T-helper 17 cell (primary cell): Measurements from ENCODE around the gene CDC45. TPM values are rescaled to one million over a fixed set of nuclear protein-coding genes. Genes with fewer than 3 reads are reported as not detected.

ENCODE experiments used
- ATAC-seq: fragments of 150-1000 bp; cut with Tn5 transposase; 2 replicates; pipeline ENCODE4 v1.10.0; 2021; ENCODE audit warnings: mild to moderate bottlenecking, moderate library complexity
- DNase-seq, 3 donors: peaks; one replicate each; pipeline versions ENCODE4 v3.0.0 to v3.0.0-alpha.2; 2020 to 2021
- H3K9me3 ChIP-seq: one replicate; pipeline ENCODE4 v1.7.0; 2013; ENCODE audit warnings: low read length, mild to moderate bottlenecking; ENCODE audit not compliant: control insufficient read depth, poor library complexity, severe bottlenecking
- H3K27ac Mint-ChIP-seq: one replicate; pipeline ENCODE4 v1.8.0; 2022; ENCODE audit warnings: mild to moderate bottlenecking, moderate library complexity, mixed read lengths
- H3K27me3 Mint-ChIP-seq: one replicate; pipeline ENCODE4 v1.8.0; 2022; ENCODE audit warnings: mixed read lengths
- H3K36me3 Mint-ChIP-seq: one replicate; pipeline ENCODE4 v1.8.0; 2022; ENCODE audit warnings: low read depth, mixed read lengths
- H3K4me1 Mint-ChIP-seq: one replicate; pipeline ENCODE4 v1.8.0; 2022; ENCODE audit warnings: mild to moderate bottlenecking, mixed read lengths
- H3K4me3 Mint-ChIP-seq: one replicate; pipeline ENCODE4 v1.8.0; 2022; ENCODE audit warnings: mild to moderate bottlenecking, moderate library complexity, mixed read lengths
- total RNA-seq, 4 donors: library from RNA in 2 of 4; stranded (reverse) in 2 of 4; gene quantifications; one replicate each; pipeline ENCODE4 v1.2.3 and lab custom pipeline; 2022 to 2026

The CDC45 gene
- total RNA-seq, 2 donors from 2014 or later = 0.32 to 0.37 TPM

DNA sequence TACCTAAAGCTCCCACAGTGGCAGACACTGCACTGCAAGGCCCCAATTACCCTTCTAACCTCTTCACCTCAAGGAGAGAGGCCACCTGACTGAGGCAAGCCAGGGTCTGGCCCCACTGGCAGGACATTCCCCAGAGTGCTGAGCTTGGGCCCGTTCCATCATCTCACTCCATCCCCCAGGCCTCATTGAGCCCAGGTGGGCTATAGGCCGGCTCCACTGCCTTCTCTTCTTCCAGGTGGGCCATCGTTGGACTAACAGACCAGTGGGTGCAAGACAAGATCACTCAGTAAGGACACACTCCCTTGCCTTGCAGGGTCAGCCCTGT, 19.1 kb downstream of the CDC45 start:
- H3K36me3 Mint-ChIP-seq = no peaks in the 10 kb centered on the region
- H3K27me3 Mint-ChIP-seq = no peaks in the 10 kb centered on the region
- ATAC-seq (no peak), DNase-seq (no peak)
- H3K9me3 ChIP-seq = no peaks in the 10 kb centered on the region
- H3K4me3 Mint-ChIP-seq = no peak overlapping the region
- H3K4me1 Mint-ChIP-seq = peaks cover 5% of the 10 kb centered on the region
- no peak overlapping the region for H3K27ac Mint-ChIP-seq

GRCh38 chr22:19499236-19499879, 19.6 kb downstream of the CDC45 start:
- no peak overlapping the region for H3K4me3 Mint-ChIP-seq
- no peak for ATAC-seq
- DNase-seq = no peak
- peaks cover 5% of the 10 kb centered on the region for H3K4me1 Mint-ChIP-seq
- H3K9me3 ChIP-seq = no peaks in the 10 kb centered on the region
- no peak overlapping the region for H3K27ac Mint-ChIP-seq
- H3K36me3 Mint-ChIP-seq = no peaks in the 10 kb centered on the region
- no peaks in the 10 kb centered on the region for H3K27me3 Mint-ChIP-seq

DNA sequence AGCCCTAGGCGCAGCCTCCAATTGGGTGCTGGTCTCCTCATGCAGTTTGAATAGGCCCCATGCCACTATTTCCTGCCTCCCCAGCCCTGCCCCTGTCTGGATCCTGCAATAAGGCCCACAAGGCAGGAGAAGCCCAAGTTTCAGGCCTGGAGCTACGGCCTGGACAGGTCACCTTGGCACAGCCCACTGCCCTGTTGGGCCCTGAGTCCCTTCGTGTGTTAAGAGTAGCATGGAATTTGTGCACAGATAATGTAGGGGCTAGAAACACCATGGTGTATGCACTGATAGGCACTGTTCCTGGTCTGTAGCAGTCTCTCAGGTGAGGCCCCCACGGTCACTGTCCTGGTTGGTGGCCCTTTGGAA, 20.1 kb downstream of the CDC45 start:
- no peaks in the 10 kb centered on the region for H3K27me3 Mint-ChIP-seq
- H3K36me3 Mint-ChIP-seq = no peaks in the 10 kb centered on the region
- no peaks in the 10 kb centered on the region for H3K9me3 ChIP-seq
- DNase-seq (no peak), ATAC-seq (no peak)
- H3K27ac Mint-ChIP-seq = no peak overlapping the region
- H3K4me3 Mint-ChIP-seq = no peak overlapping the region
- peaks cover 5% of the 10 kb centered on the region for H3K4me1 Mint-ChIP-seq

GRCh38 chr22:19501897-19502447, 22.3 kb downstream of the CDC45 start:
- Mint-ChIP-seq H3K27me3 (no peaks in the 10 kb centered on the region), H3K4me1 (peaks cover 16% of the 10 kb centered on the region), H3K36me3 (no peaks in the 10 kb centered on the region), H3K27ac (no peak overlapping the region), H3K4me3 (no peak overlapping the region)
- DNase-seq (no peak), ATAC-seq (no peak)
- no peaks in the 10 kb centered on the region for H3K9me3 ChIP-seq

- Mint-ChIP-seq H3K4me3 (no peak overlapping the region), H3K36me3 (no peaks in the 10 kb centered on the region), H3K27me3 (no peaks in the 10 kb centered on the region), H3K4me1 (peaks cover 18% of the 10 kb centered on the region), H3K27ac (no peak overlapping the region)
- DNase-seq (no peak), ATAC-seq (no peak)
- no peaks in the 10 kb centered on the region for H3K9me3 ChIP-seq
These were observed 23.6 kb downstream of the CDC45 start for GRCh38 chr22:19503367-19503766.

GRCh38 chr22:19503869-19504268, 24.1 kb downstream of the CDC45 start:
- no peak for ATAC-seq
- no peaks in the 10 kb centered on the region for H3K9me3 ChIP-seq
- Mint-ChIP-seq H3K27me3 (no peaks in the 10 kb centered on the region), H3K4me3 (no peak overlapping the region), H3K4me1 (peaks cover 18% of the 10 kb centered on the region), H3K27ac (no peak overlapping the region), H3K36me3 (no peaks in the 10 kb centered on the region)
- no peak for DNase-seq

GRCh38 chr22:19504900-19505734, 25.4 kb downstream of the CDC45 start:
- no peak for DNase-seq
- Mint-ChIP-seq H3K36me3 (no peaks in the 10 kb centered on the region), H3K27ac (peak overlapping the region; percentile 82), H3K4me1 (peaks cover 16% of the 10 kb centered on the region), H3K27me3 (no peaks in the 10 kb centered on the region), H3K4me3 (peak overlapping the region; percentile 21)
- no peaks in the 10 kb centered on the region for H3K9me3 ChIP-seq
- ATAC-seq = no peak

- peak overlapping the region; percentile 82 for H3K27ac Mint-ChIP-seq
- no peak for DNase-seq
- H3K4me1 Mint-ChIP-seq = peaks cover 16% of the 10 kb centered on the region
- H3K9me3 ChIP-seq = no peaks in the 10 kb centered on the region
- peak overlapping the region; percentile 21 for H3K4me3 Mint-ChIP-seq
- H3K27me3 Mint-ChIP-seq = no peaks in the 10 kb centered on the region
- no peaks in the 10 kb centered on the region for H3K36me3 Mint-ChIP-seq
- no peak for ATAC-seq
These were observed 26.0 kb downstream of the CDC45 start for GRCh38 chr22:19505735-19506126.

GRCh38 chr22:19506212-19506611, 26.5 kb downstream of the CDC45 start:
- Mint-ChIP-seq H3K36me3 (no peaks in the 10 kb centered on the region), H3K4me1 (peaks cover 16% of the 10 kb centered on the region), H3K27ac (peak overlapping the region; percentile 82), H3K4me3 (no peak overlapping the region), H3K27me3 (no peaks in the 10 kb centered on the region)
- DNase-seq (no peak), ATAC-seq (no peak)
- H3K9me3 ChIP-seq = no peaks in the 10 kb centered on the region

DNA sequence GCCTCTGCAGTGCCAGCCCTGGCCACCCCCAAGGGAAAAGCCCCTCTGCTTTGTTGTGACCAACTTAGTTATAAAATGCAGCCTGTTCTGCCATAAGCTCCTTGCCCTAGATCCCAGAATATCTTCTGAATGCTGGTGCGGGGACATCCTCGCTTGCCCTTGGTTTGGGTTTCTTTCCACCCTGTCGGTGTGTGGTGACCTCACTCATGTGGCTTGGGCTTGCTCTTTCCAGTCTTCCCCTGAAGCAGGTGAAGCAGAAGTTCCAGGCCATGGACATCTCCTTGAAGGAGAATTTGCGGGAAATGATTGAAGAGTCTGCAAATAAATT, 27.8 kb downstream of the CDC45 start:
- Mint-ChIP-seq H3K27ac (no peak overlapping the region), H3K4me3 (no peak overlapping the region), H3K36me3 (no peaks in the 10 kb centered on the region), H3K27me3 (no peaks in the 10 kb centered on the region), H3K4me1 (peaks cover 16% of the 10 kb centered on the region)
- no peaks in the 10 kb centered on the region for H3K9me3 ChIP-seq
- DNase-seq (no peak), ATAC-seq (no peak)

DNA sequence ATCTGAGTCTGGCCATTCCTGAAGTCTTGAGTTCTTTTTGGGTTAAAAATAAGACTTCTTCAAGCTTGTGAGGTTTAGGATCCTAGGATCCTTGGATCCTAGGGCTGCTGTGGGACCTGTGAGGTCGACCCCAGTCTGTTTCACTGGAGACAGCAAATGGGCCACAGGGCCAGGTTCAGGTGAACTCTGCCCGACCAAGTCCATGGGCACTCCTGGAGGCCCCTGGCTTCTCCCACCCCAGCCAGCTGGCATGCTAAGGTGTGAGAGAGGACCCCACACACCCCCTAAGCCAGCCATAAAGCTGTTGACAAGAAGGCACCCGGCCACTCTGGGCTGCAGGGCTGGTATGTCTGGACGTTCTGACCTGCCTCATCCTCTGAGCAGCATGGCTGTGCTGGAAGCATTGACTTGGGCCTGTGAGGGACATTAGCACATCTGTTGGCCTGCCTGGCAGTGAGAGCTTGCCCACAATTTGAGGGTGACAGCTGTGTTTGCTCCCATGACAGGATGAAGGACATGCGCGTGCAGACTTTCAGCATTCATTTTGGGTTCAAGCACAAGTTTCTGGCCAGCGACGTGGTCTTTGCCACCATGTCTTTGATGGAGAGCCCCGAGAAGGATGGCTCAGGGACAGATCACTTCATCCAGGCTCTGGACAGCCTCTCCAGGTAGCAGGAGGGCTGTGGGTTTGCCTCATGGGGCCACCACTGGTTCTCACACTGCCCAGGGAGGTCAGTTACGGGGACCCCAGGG, 28.5 kb downstream of the CDC45 start:
- H3K9me3 ChIP-seq = no peaks in the 10 kb centered on the region
- H3K4me3 Mint-ChIP-seq = no peak overlapping the region
- H3K4me1 Mint-ChIP-seq = peaks cover 16% of the 10 kb centered on the region
- no peaks in the 10 kb centered on the region for H3K36me3 Mint-ChIP-seq
- no peaks in the 10 kb centered on the region for H3K27me3 Mint-ChIP-seq
- no peak overlapping the region for H3K27ac Mint-ChIP-seq
- DNase-seq (no peak), ATAC-seq (no peak)

- H3K27ac Mint-ChIP-seq = no peak overlapping the region
- peaks cover 16% of the 10 kb centered on the region for H3K4me1 Mint-ChIP-seq
These were observed 29.5 kb downstream of the CDC45 start for GRCh38 chr22:19509191-19509590.

GRCh38 chr22:19509923-19510322, 30.2 kb downstream of the CDC45 start:
- Mint-ChIP-seq H3K4me1 (peaks cover 16% of the 10 kb centered on the region), H3K36me3 (no peaks in the 10 kb centered on the region), H3K27ac (no peak overlapping the region), H3K4me3 (no peak overlapping the region), H3K27me3 (no peaks in the 10 kb centered on the region)
- no peaks in the 10 kb centered on the region for H3K9me3 ChIP-seq
- ATAC-seq = no peak
- no peak for DNase-seq

More at GRCh38 chr22:19509191-19509590, 29.5 kb downstream of the CDC45 start:
- ATAC-seq = no peak
- DNase-seq = no peak
- Mint-ChIP-seq H3K4me3 (no peak overlapping the region), H3K27me3 (no peaks in the 10 kb centered on the region), H3K36me3 (no peaks in the 10 kb centered on the region)
- no peaks in the 10 kb centered on the region for H3K9me3 ChIP-seq
